ENCODE measurements around the gene NAGS.
"Not testable (repeated sequence)": the region's sequence is repeated elsewhere in the genome, so short reads cannot be mapped to it uniquely, and the experiment has no call there.

NAGS gene

GRCh38 chr17:44007346-44008204 lies 3.2 kb downstream of the NAGS start:
- no peak for DNase-seq (ENCODE audit: low spot score)

GRCh38 chr17:44008205-44008909 lies 3.9 kb downstream of the NAGS start:
- DNase-seq (ENCODE audit: low spot score): no peak

GRCh38 chr17:44010966-44011647 lies 6.7 kb downstream of the NAGS start:
- DNase-seq (ENCODE audit: low spot score): no peak

- no peak for DNase-seq (ENCODE audit: low spot score)
These were observed 7.5 kb downstream of the NAGS start for GRCh38 chr17:44011876-44012275.

GRCh38 chr17:44012391-44012790 lies 8.0 kb downstream of the NAGS start:
- no peak for DNase-seq (ENCODE audit: low spot score)

- no peak for DNase-seq (ENCODE audit: low spot score)
These were observed 8.5 kb downstream of the NAGS start for GRCh38 chr17:44012874-44013273.

GRCh38 chr17:44014133-44014436 lies 9.7 kb downstream of the NAGS start:
- no peak for DNase-seq (ENCODE audit: low spot score)

- DNase-seq (ENCODE audit: low spot score): peak; percentile 95
These were observed 10.2 kb downstream of the NAGS start, which contains the start of gene TMEM101 for GRCh38 chr17:44014437-44015172. TMEM101 (minus strand) TSS chr17:44014963; CDS start chr17:44014952, 11 bp downstream.

- DNase-seq (ENCODE audit: low spot score): not testable (repeated sequence)
These were observed 16.8 kb downstream of the NAGS start for GRCh38 chr17:44021227-44021626.

GRCh38 chr17:44022246-44022645 lies 17.8 kb downstream of the NAGS start:
- no peak for DNase-seq (ENCODE audit: low spot score)

GRCh38 chr17:44023545-44024270 lies 19.3 kb downstream of the NAGS start:
- DNase-seq (ENCODE audit: low spot score): no peak

- peak; percentile 93 for DNase-seq (ENCODE audit: low spot score)
These were observed 19.8 kb downstream of the NAGS start for GRCh38 chr17:44024271-44024663.

- DNase-seq (ENCODE audit: low spot score): no peak
These were observed 20.4 kb downstream of the NAGS start for GRCh38 chr17:44024853-44025252.

GRCh38 chr17:44029736-44030135 lies 25.3 kb downstream of the NAGS start:
- no peak for DNase-seq (ENCODE audit: low spot score)

GRCh38 chr17:44030482-44030881 lies 26.1 kb downstream of the NAGS start:
- DNase-seq (ENCODE audit: low spot score): no peak

GRCh38 chr17:44033861-44034408 lies 29.5 kb downstream of the NAGS start:
- no peak for DNase-seq (ENCODE audit: low spot score)

- not testable (repeated sequence) for DNase-seq (ENCODE audit: low spot score)
These were observed 30.3 kb downstream of the NAGS start for GRCh38 chr17:44034688-44035087.

GRCh38 chr17:44037471-44037870 lies 33.0 kb downstream of the NAGS start:
- DNase-seq (ENCODE audit: low spot score): no peak

- no peak for DNase-seq (ENCODE audit: low spot score)
These were observed 34.2 kb downstream of the NAGS start for GRCh38 chr17:44038604-44039011.

- DNase-seq (ENCODE audit: low spot score): no peak
These were observed 35.6 kb downstream of the NAGS start for GRCh38 chr17:44039829-44040635.
